ENCODE results near the gene SLC35E2B.
A peak's percentile ranks its signal among the peaks of the same experiment; 100 is the strongest.
"Not testable (repeated sequence)": the region's sequence is repeated elsewhere in the genome, so short reads cannot be mapped to it uniquely, and the experiment has no call there.

The SLC35E2B gene

DNA sequence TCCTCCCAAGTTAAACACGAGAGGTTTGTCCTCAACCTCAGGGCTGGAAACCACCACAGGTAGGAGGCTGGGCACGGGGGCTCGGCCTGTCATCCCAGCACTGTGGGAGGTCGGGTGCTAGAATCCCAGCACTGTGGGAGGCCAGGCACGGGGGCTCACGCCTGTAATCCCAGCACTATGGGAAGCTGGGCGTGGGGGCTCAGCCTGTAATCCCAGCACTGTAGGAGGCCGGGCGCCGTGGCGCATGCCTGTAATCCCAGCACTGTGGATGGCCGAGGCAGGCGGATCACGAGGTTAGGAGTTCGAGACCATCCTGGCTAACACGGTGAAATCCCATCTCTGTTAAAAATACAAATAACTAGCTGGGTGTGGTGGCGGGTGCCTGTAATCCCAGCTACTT, 38.3 kb upstream of the SLC35E2B start:
- no peak for ATAC-seq
- TF ChIP-seq CSRNP3 (CRISPR knock-in tag; IDR thresholded peaks at IDR 0.05) (no peak), CSDC2 (CRISPR knock-in tag; IDR thresholded peaks at IDR 0.05) (no peak), ZNF565 (CRISPR knock-in tag; conservative IDR thresholded peaks at IDR 0.05; ENCODE audit: low read depth) (no peak), ISL1 (CRISPR knock-in tag; IDR thresholded peaks at IDR 0.05) (no peak), PPARA (CRISPR knock-in tag; IDR thresholded peaks at IDR 0.05; ENCODE audit: borderline replicate concordance) (no peak), OSR1 (CRISPR knock-in tag; IDR thresholded peaks at IDR 0.05) (no peak), SNAI2 (CRISPR knock-in tag; IDR thresholded peaks at IDR 0.05) (no peak), ARNTL (CRISPR knock-in tag; IDR thresholded peaks at IDR 0.05; ENCODE audit: borderline replicate concordance, low read depth) (no peak)

DNA sequence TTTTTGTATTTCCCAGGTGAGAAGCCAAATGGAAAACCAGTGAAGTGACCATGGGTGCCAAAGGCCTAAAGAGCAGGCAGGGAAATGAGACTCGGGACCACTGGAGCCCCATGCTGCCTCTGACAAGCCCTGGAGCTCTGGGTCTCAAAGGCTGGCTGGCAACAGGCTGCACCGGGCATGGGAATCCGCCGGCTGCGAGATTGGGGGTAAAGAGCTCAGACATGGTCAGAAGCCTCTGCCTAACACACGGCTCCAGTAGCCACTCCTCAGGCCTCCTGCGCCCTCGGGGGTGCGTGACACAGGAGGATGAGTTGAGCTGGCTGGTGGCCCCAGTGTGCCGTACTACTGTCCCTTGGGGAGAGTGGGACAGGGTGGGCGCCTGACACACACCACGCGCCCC, 37.6 kb upstream of the SLC35E2B start:
- not testable (repeated sequence) for ATAC-seq

DNA sequence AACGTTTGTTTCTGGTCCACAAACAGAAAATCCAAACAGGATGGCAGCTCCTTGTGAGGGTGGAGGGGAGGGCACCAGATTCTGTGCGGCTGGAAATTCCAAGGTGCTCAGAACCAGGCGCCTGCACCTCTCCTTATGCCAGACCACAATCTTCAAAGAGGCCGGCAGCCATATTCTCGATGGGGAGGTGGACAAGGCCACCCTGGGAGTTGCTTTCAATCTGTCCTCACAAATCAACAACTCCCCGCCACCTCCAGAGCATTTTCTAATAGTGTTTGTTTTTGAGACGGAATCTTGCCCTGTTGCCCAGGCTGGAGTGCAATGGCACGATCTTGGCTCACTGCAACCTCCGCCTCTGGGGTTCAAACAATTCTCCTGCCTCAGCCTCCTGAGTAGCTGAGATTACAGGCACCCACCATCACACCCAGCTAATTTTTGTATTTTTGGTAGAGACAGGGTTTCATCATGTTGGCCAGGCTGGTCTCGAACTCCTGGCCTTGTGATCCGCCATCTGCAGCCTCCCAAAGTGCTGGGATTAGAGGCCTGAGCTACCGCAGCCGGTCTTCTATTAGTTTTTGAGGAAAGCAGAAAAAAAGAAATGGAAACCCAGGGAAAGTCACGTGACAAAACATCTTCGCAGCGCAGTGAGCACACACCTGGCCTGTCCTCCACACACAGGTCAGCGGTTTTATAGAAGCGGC, 36.7 kb upstream of the SLC35E2B start:
- ATAC-seq = not testable (repeated sequence)

- peak; percentile 36 for ATAC-seq
Measured at GRCh38 chr1:1728308-1729005, 35.9 kb upstream of the SLC35E2B start.

DNA sequence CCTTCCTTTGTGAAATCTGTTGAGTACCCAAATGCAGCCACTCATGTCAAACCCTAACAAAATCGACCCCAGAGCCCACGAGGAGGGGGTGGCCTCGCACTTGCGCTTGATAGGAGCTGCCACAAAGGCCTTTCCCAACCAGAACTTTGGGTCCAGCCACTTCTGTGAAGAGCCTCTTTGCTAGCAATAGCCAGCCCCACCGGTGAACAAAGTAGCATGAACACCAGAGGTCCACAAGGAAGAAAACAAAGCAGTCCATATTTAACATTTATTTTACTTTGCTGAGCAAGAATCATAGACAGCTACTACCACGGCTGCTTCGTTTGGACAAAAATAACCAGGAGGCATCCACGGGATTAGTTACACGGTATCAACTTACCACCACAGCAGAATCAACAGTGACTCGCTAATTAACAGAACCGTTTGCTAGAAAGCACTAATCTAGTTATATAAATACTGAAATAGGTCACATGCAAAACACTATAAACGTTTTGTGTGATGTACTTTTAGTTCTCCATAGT, 34.6 kb upstream of the SLC35E2B start:
- not testable (repeated sequence) for ATAC-seq

DNA sequence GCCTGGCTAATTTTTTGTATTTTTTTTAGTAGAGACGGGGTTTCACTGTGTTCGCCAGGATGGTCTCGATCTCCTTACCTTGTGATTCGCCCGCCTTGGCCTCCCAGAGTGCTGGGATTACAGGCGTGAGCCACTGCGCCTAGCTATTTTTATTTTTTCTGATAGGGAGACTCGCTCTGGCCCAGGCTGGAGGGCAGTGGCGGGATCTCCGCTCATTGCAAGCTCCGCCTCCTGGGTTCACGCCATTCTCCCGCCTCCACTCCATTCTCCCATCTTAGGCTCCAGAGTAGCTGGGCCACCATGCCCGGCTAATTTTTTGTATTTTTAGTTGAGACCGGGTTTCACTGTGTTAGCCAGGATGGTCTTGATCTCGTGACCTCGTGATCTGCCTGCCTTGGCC, 33.5 kb upstream of the SLC35E2B start:
- not testable (repeated sequence) for ATAC-seq

GRCh38 chr1:1724035-1724864, 31.7 kb upstream of the SLC35E2B start, which contains the start of gene CDK11A:
TSS of gene CDK11A (minus strand) at chr1:1724357. CDS start at chr1:1722818, 1,539 bp downstream.
- peak; percentile 95 for ATAC-seq

DNA sequence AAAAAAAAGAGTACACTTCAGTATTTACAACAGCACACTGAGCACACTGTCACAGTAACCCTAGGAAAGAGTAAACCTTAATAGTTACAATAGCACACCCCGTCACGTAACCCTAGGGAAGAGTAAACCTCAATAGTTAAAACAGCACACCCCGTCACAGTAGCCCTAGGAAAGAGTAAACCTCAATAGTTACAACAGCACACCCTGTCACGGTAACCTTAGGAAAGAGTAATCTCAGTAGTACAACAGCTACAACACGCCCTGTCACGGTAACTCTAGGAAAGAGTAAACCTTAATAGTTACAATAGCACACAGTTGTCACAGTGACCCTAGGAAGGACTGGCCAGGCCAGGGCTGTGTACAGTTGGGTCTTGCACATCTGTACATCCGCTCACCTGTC, 28.6 kb upstream of the SLC35E2B start:
- no peak for TF ChIP-seq TCF4 (CRISPR knock-in tag; IDR thresholded peaks at IDR 0.05; ENCODE audit: borderline replicate concordance)
- no peak for TF ChIP-seq OSR1 (CRISPR knock-in tag; IDR thresholded peaks at IDR 0.05)
- TF ChIP-seq, protein P1, sequence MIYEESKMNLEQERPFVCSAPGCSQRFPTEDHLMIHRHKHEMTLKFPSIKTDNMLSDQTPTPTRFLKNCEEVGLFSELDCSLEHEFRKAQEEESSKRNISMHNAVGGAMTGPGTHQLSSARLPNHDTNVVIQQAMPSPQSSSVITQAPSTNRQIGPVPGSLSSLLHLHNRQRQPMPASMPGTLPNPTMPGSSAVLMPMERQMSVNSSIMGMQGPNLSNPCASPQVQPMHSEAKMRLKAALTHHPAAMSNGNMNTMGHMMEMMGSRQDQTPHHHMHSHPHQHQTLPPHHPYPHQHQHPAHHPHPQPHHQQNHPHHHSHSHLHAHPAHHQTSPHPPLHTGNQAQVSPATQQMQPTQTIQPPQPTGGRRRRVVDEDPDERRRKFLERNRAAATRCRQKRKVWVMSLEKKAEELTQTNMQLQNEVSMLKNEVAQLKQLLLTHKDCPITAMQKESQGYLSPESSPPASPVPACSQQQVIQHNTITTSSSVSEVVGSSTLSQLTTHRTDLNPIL (CRISPR knock-in tag; IDR thresholded peaks at IDR 0.05; ENCODE audit: low read depth) = no peak
- TF ChIP-seq ZFP3 (CRISPR knock-in tag; IDR thresholded peaks at IDR 0.05) = no peak
- no peak for TF ChIP-seq CSRNP3 (CRISPR knock-in tag; IDR thresholded peaks at IDR 0.05)
- no peak for TF ChIP-seq ARNTL (CRISPR knock-in tag; IDR thresholded peaks at IDR 0.05; ENCODE audit: borderline replicate concordance, low read depth)
- TF ChIP-seq ZNF8 (CRISPR knock-in tag; IDR thresholded peaks at IDR 0.05) = no peak
- TF ChIP-seq RARB (CRISPR knock-in tag; IDR thresholded peaks at IDR 0.05) = no peak
- no peak for TF ChIP-seq SNAI2 (CRISPR knock-in tag; IDR thresholded peaks at IDR 0.05)
- no peak for TF ChIP-seq CSDC2 (CRISPR knock-in tag; IDR thresholded peaks at IDR 0.05)
- TF ChIP-seq, protein P2, sequence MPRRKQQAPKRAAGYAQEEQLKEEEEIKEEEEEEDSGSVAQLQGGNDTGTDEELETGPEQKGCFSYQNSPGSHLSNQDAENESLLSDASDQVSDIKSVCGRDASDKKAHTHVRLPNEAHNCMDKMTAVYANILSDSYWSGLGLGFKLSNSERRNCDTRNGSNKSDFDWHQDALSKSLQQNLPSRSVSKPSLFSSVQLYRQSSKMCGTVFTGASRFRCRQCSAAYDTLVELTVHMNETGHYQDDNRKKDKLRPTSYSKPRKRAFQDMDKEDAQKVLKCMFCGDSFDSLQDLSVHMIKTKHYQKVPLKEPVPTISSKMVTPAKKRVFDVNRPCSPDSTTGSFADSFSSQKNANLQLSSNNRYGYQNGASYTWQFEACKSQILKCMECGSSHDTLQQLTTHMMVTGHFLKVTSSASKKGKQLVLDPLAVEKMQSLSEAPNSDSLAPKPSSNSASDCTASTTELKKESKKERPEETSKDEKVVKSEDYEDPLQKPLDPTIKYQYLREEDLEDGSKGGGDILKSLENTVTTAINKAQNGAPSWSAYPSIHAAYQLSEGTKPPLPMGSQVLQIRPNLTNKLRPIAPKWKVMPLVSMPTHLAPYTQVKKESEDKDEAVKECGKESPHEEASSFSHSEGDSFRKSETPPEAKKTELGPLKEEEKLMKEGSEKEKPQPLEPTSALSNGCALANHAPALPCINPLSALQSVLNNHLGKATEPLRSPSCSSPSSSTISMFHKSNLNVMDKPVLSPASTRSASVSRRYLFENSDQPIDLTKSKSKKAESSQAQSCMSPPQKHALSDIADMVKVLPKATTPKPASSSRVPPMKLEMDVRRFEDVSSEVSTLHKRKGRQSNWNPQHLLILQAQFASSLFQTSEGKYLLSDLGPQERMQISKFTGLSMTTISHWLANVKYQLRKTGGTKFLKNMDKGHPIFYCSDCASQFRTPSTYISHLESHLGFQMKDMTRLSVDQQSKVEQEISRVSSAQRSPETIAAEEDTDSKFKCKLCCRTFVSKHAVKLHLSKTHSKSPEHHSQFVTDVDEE (CRISPR knock-in tag; IDR thresholded peaks at IDR 0.05) = no peak
- no peak for TF ChIP-seq ESRRG (CRISPR knock-in tag; IDR thresholded peaks at IDR 0.05)
- TF ChIP-seq ZC3H10 (CRISPR knock-in tag; IDR thresholded peaks at IDR 0.05) = no peak
- TF ChIP-seq ZNF565 (CRISPR knock-in tag; conservative IDR thresholded peaks at IDR 0.05; ENCODE audit: low read depth) = no peak
- no peak for ATAC-seq

GRCh38 chr1:1715109-1715883, 22.7 kb upstream of the SLC35E2B start:
- not testable (repeated sequence) for ATAC-seq

All from SK-N-SH treated with all-trans-retinoic acid at 6 μM for 48 hours (cell line).